B cell (primary cell): Measurements from ENCODE around the gene EFNA3. TPM values are rescaled to one million over a fixed set of nuclear protein-coding genes. Genes with fewer than 3 reads are reported as not detected.
A peak's percentile ranks its signal among the peaks of the same experiment; 100 is the strongest.

Experiments used
- ATAC-seq: fragments of 200-7000 bp; cut with Tn5 transposase; one replicate; pipeline ENCODE4 v1.10.0; 2021; ENCODE audit warnings: low read depth, mild to moderate bottlenecking, moderate number of reproducible peaks, moderate library complexity
- CTCF ChIA-PET: fragments of 350-600 bp; sonication (Branson Sonifier 250); formaldehyde crosslinking; loops from one replicate; lab custom pipeline; 2021; ENCODE audit warnings: antibody characterized with exemption, inconsistent platforms; lab: Charles Lee
- POLR2A ChIA-PET: fragments of 350-600 bp; sonication (Branson Sonifier 250); formaldehyde crosslinking; loops from one replicate; lab custom pipeline; 2021; ENCODE audit warnings: antibody characterized with exemption; lab: Charles Lee
- DNase-seq: peaks from one replicate; pipeline ENCODE4 v3.0.0; 2013
- H2AFZ ChIP-seq: 2 replicates; pipeline ENCODE4 v1.6.1; 2012; ENCODE audit warnings: mild to moderate bottlenecking, low read depth, low read length; ENCODE audit not compliant: insufficient read depth, poor library complexity, severe bottlenecking
- H3K27ac ChIP-seq, 2 donors: 1 replicate in 1 of 2; 2 replicates in 1 of 2; pipeline ENCODE4 v1.5.1; 2012 to 2013; ENCODE audit warnings: low read length in 2 of 2, mild to moderate bottlenecking in 2 of 2, moderate library complexity in 1 of 2
- H3K27me3 ChIP-seq, 4 experiments: fragments of 200-600 bp in 1 of 4; sonication (generic) in 1 of 4; replicated peaks in 1 of 4; 1 replicate in 2 of 4; 2 replicates in 2 of 4; pipeline versions ENCODE4 v1.6.1 to v1.7.0; 2013 to 2016; ENCODE audit warnings: low read length in 3 of 4, mild to moderate bottlenecking in 2 of 4, mixed read lengths in 1 of 4, moderate library complexity in 1 of 4; ENCODE audit not compliant: insufficient read depth in 4 of 4, control insufficient read depth in 3 of 4; ENCODE audit errors: control extremely low read depth in 1 of 4
- H3K36me3 ChIP-seq, 2 experiments: replicated peaks in 1 of 2; 1 replicate in 1 of 2; 2 replicates in 1 of 2; pipeline versions ENCODE4 v1.6.1 to v1.7.1; 2013; ENCODE audit warnings: low read length in 1 of 2; ENCODE audit not compliant: insufficient read depth in 2 of 2, control insufficient read depth in 1 of 2; ENCODE audit errors: control extremely low read depth in 1 of 2, extremely low read depth in 1 of 2
- H3K4me1 ChIP-seq, 2 donors: fragments of 200-600 bp in 1 of 2; sonication (generic) in 1 of 2; 1 replicate in 1 of 2; 2 replicates in 1 of 2; pipeline versions ENCODE4 v1.5.1 to v1.6.1; 2013 to 2017; ENCODE audit warnings: low read length in 2 of 2; ENCODE audit not compliant: control insufficient read depth in 2 of 2, insufficient read depth in 2 of 2
- H3K4me2 ChIP-seq: replicated peaks from 2 replicates; pipeline ENCODE3; 2012; ENCODE audit warnings: mild to moderate bottlenecking, low read depth, low read length; ENCODE audit not compliant: poor library complexity, severe bottlenecking
- H3K4me3 ChIP-seq, 5 experiments: fragments of 200-600 bp in 1 of 5; sonication (generic) in 1 of 5; 1 replicate in 3 of 5; 2 replicates in 2 of 5; pipeline versions ENCODE4 v1.5.1 to v1.7.0; 2011 to 2016; ENCODE audit warnings: low read length in 4 of 5, mild to moderate bottlenecking in 4 of 5, low read depth in 2 of 5, control low read depth in 1 of 5, moderate library complexity in 1 of 5; ENCODE audit not compliant: insufficient read depth in 1 of 5; ENCODE audit errors: control extremely low read depth in 1 of 5, extremely low read depth in 1 of 5
- H3K79me2 ChIP-seq: fragments of 200-600 bp; sonication (generic); one replicate; pipeline ENCODE4 v1.6.0; 2016; ENCODE audit warnings: low read length; ENCODE audit not compliant: control insufficient read depth, insufficient read depth
- H3K9ac ChIP-seq: fragments of 200-600 bp; sonication (generic); 2 replicates; pipeline ENCODE4 v1.6.1; 2017; ENCODE audit warnings: mild to moderate bottlenecking, low read length, moderate library complexity
- H3K9me3 ChIP-seq, 3 donors: one replicate each; pipeline versions ENCODE4 v1.6.1 to v1.7.1; 2013; ENCODE audit warnings: low read length in 2 of 3; ENCODE audit not compliant: control insufficient read depth in 2 of 3, insufficient read depth in 1 of 3; ENCODE audit errors: control extremely low read depth in 1 of 3
- H4K20me1 ChIP-seq: 2 replicates; pipeline ENCODE4 v1.6.0; 2012; ENCODE audit warnings: mild to moderate bottlenecking, low read length; ENCODE audit not compliant: insufficient read depth, control insufficient read depth, poor library complexity, severe bottlenecking
- H3K27ac Mint-ChIP-seq: one replicate; pipeline ENCODE4 v1.8.0; 2021; ENCODE audit warnings: mixed read lengths
- H3K27me3 Mint-ChIP-seq: one replicate; pipeline ENCODE4 v1.8.0; 2021; ENCODE audit warnings: mixed read lengths
- H3K4me1 Mint-ChIP-seq: one replicate; pipeline ENCODE4 v1.8.0; 2021; ENCODE audit warnings: mixed read lengths
- H3K4me3 Mint-ChIP-seq: one replicate; pipeline ENCODE4 v1.8.0; 2021; ENCODE audit warnings: mixed read lengths
- H3K9me3 Mint-ChIP-seq: one replicate; pipeline ENCODE4 v1.8.0; 2022; ENCODE audit warnings: mixed read lengths; ENCODE audit not compliant: insufficient read depth
- CTCF ChIP-seq: fragments of 200-600 bp; IDR thresholded peaks from one replicate; pipeline ENCODE4 v1.8.0; 2022; ENCODE audit warnings: antibody characterized with exemption, mild to moderate bottlenecking
- EZH2 ChIP-seq: IDR thresholded peaks from 2 replicates; pipeline ENCODE4 v1.6.1; 2012; ENCODE audit warnings: borderline replicate concordance, low read depth, mild to moderate bottlenecking, moderate library complexity, low read length; ENCODE audit not compliant: insufficient read depth, poor library complexity, severe bottlenecking
- WGBS: methylation state at CpG from one replicate; pipeline ENCODE4 v1.1.5; 2013; ENCODE audit warnings: missing lambda C conversion rate; ENCODE audit not compliant: insufficient coverage; 5-methylcytosine and 5-hydroxymethylcytosine counted together
- intact Hi-C: fragments of 100-400 bp; cut with micrococcal nuclease; formaldehyde crosslinking; loops from one replicate; pipeline ENCODE4 v1.10.0; 2022
- polyA plus RNA-seq: library from polyadenylated mRNA; depleted of rRNA; stranded (reverse); fragments of >200 nt; gene quantifications from 2 replicates; pipeline ENCODE4 v1.2.3, GENCODE V29; 2012
- total RNA-seq, 2 donors: library from RNA; stranded (reverse); fragments of 120-200 nt in 1 of 2; gene quantifications; 1 replicate in 1 of 2; 2 replicates in 1 of 2; pipeline versions ENCODE4 v1.2.3 to v1.2.4, GENCODE V29; 2013 to 2022

EFNA3 gene
- total and polyA plus RNA-seq, 2 donors (not counting 1 experiment from before 2014, with no cell fraction given), result 1.6 to 3.2 TPM

- no peaks in the 10 kb centered on the region for H3K79me2 ChIP-seq
- peak; percentile 77 for ATAC-seq
- H3K27me3 ChIP-seq, result peaks cover 0 to 54% (median 27%) of the 10 kb centered on the region in 4 experiments
- H3K27ac Mint-ChIP-seq, result peak within 1 kb of the TSS; percentile 78
- peak within 1 kb of the TSS; percentile 71 for H2AFZ ChIP-seq
- peak within 1 kb of the TSS; percentile 32 to 58 (median 49) for H3K4me3 ChIP-seq
- POLR2A ChIA-PET, result interaction anchor here (1.1 kb wide), 1 partner anchor 46 kb away, joined by 3 read pairs; the partner anchor contains the start of gene KRTCAP2
- CTCF ChIA-PET, result interaction anchor here (1.9 to 2.3 kb wide), 2 partner anchors 40 kb away, joined by 9 to 10 read pairs; no protein-coding TSS in a partner anchor
- WGBS, result under 1% methylated on average over 57 of the region's 76 CpGs
- peaks cover 0 to 7% (median 0%) of the 10 kb centered on the region in 3 donors for H3K9me3 ChIP-seq
- H3K9me3 Mint-ChIP-seq, result no peaks in the 10 kb centered on the region
- H3K27ac ChIP-seq, result no peak within 1 kb of the TSS
- TF ChIP-seq EZH2, result peak; percentile 80
- no peak for TF ChIP-seq CTCF
- H4K20me1 ChIP-seq, result peaks cover 8% of the 10 kb centered on the region
- intact Hi-C loops, result loop anchor here (1.0 to 5.0 kb wide), 3 partner anchors 13 to 40 kb away; partner anchors contain the start of gene DPM3
- peaks cover 34 to 36% of the 10 kb centered on the region in 2 donors for H3K4me1 ChIP-seq
- peak; percentile 53 for DNase-seq
- peak within 1 kb of the TSS; percentile 93 for H3K4me3 Mint-ChIP-seq
- no peaks in the 10 kb centered on the region for H3K36me3 ChIP-seq
- H3K4me1 Mint-ChIP-seq, result peaks cover 34% of the 10 kb centered on the region
- H3K9ac ChIP-seq, result peak within 1 kb of the TSS; percentile 64
- peak within 1 kb of the TSS; percentile 98 for H3K4me2 ChIP-seq
- H3K27me3 Mint-ChIP-seq, result peaks cover 52% of the 10 kb centered on the region
These were observed 48.7 kb downstream of the EFNA3 start, which contains the start of gene EFNA1 for GRCh38 chr1:155127105-155127966. TSS of gene EFNA1 (plus strand) at chr1:155127876. CDS start at chr1:155127978, 102 bp downstream.
